Measurements from ENCODE around the gene TMED7.

Gene TMED7

DNA sequence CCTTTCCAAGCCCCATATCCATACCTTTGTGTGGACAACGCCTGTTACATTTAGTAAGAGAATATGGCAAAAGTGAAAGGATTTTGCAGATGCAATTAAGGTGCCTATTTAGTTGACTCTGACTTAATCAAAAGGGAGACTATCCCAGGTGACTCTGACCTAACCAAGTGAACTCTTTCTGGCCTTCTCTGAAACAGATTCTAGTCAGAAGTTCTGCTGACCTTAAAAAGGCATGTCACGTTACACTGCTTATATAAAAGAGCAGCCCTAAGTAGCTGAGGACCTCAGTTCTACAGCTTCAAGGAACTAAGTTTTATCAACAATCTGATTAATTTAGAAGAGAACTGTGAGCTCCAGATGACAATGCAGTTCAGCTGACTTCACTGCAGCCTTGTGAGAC lies 17.9 kb downstream of the TMED7 start:
- H3K27me3 ChIP-seq (ENCODE audit: insufficient read depth, poor library complexity, severe bottlenecking): no peaks in the 10 kb centered on the region
- TF ChIP-seq, protein P1, sequence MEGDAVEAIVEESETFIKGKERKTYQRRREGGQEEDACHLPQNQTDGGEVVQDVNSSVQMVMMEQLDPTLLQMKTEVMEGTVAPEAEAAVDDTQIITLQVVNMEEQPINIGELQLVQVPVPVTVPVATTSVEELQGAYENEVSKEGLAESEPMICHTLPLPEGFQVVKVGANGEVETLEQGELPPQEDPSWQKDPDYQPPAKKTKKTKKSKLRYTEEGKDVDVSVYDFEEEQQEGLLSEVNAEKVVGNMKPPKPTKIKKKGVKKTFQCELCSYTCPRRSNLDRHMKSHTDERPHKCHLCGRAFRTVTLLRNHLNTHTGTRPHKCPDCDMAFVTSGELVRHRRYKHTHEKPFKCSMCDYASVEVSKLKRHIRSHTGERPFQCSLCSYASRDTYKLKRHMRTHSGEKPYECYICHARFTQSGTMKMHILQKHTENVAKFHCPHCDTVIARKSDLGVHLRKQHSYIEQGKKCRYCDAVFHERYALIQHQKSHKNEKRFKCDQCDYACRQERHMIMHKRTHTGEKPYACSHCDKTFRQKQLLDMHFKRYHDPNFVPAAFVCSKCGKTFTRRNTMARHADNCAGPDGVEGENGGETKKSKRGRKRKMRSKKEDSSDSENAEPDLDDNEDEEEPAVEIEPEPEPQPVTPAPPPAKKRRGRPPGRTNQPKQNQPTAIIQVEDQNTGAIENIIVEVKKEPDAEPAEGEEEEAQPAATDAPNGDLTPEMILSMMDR (IDR thresholded peaks at IDR 0.05; ENCODE audit: insufficient read depth, low read length): no peak
- H3K4me3 ChIP-seq (replicated peaks; ENCODE audit: insufficient read depth, low read length): no peak overlapping the region
- no peak for DNase-seq (ENCODE audit: low read depth in 1 of 2, low spot score in 1 of 2)
- H3K27ac ChIP-seq (replicated peaks): no peak overlapping the region

DNA sequence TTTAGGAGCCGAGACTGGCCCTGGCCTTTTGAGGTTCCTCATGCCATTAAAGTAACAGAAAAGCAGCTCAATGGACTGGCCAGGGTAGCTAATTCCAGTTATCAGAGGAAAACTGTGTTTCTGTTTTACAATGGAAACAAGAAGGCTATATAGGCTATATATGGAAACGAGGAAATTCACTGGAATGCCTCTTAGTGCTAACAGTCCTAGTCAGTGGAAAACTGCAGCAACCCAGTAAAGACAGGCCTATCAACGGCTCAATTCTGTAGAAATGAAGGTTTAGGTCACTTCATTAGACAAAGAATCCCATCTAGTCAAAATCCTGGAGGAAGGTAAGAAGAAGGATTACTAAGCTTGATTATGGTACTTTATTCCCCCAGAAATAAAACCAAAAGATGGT lies 20.4 kb downstream of the TMED7 start:
- Histone ChIP-seq H3K27me3 (ENCODE audit: insufficient read depth, poor library complexity, severe bottlenecking) (no peaks in the 10 kb centered on the region), H3K4me3 (replicated peaks; ENCODE audit: insufficient read depth, low read length) (no peak overlapping the region), H3K27ac (replicated peaks) (no peak overlapping the region)
- no peak for DNase-seq (ENCODE audit: low read depth in 1 of 2, low spot score in 1 of 2)
- TF ChIP-seq GABPA (IDR thresholded peaks at IDR 0.05; ENCODE audit: low read depth) (no peak), POLR2AphosphoS5 (IDR thresholded peaks at IDR 0.05; ENCODE audit: low read depth) (no peak), SPI1 (IDR thresholded peaks at IDR 0.05; ENCODE audit: borderline replicate concordance, low read depth) (no peak)
- TF ChIP-seq, protein P1 (IDR thresholded peaks at IDR 0.05; ENCODE audit: insufficient read depth, low read length): no peak
- TF ChIP-seq, protein P2, sequence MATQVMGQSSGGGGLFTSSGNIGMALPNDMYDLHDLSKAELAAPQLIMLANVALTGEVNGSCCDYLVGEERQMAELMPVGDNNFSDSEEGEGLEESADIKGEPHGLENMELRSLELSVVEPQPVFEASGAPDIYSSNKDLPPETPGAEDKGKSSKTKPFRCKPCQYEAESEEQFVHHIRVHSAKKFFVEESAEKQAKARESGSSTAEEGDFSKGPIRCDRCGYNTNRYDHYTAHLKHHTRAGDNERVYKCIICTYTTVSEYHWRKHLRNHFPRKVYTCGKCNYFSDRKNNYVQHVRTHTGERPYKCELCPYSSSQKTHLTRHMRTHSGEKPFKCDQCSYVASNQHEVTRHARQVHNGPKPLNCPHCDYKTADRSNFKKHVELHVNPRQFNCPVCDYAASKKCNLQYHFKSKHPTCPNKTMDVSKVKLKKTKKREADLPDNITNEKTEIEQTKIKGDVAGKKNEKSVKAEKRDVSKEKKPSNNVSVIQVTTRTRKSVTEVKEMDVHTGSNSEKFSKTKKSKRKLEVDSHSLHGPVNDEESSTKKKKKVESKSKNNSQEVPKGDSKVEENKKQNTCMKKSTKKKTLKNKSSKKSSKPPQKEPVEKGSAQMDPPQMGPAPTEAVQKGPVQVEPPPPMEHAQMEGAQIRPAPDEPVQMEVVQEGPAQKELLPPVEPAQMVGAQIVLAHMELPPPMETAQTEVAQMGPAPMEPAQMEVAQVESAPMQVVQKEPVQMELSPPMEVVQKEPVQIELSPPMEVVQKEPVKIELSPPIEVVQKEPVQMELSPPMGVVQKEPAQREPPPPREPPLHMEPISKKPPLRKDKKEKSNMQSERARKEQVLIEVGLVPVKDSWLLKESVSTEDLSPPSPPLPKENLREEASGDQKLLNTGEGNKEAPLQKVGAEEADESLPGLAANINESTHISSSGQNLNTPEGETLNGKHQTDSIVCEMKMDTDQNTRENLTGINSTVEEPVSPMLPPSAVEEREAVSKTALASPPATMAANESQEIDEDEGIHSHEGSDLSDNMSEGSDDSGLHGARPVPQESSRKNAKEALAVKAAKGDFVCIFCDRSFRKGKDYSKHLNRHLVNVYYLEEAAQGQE (IDR thresholded peaks at IDR 0.05; ENCODE audit: insufficient replicate concordance, low read depth): no peak

DNA sequence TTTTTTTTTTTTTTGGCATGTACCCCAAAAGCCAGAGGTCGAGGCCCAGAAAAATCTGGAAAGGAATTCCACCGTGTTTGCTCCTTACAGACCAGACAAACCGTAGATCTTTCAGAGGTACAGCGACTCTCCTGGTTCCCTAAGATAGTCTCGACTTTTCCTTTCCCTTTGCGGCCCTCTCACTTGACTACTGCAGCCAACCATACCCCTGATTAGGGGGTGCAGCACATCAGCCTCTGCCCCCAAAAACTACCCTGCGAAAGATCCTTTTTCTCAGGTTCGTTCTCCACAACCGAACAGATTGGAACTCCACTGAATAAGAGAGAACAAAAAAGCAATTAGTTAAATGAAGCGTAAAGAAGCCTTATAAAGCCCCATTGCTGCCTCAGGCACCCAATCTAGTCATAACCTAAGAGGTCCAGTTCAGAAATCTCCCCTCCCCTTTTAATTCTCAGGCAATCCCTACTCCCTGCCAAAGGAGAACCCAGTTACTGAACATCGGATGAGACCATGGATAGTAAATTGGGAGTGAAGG lies 23.2 kb downstream of the TMED7 start:
- DNase-seq (ENCODE audit: low read depth in 1 of 2, low spot score in 1 of 2): no peak
- Histone ChIP-seq H3K27ac (replicated peaks) (no peak overlapping the region), H3K27me3 (ENCODE audit: insufficient read depth, poor library complexity, severe bottlenecking) (no peaks in the 10 kb centered on the region), H3K4me3 (replicated peaks; ENCODE audit: insufficient read depth, low read length) (no peak overlapping the region)
- TF ChIP-seq SPI1 (IDR thresholded peaks at IDR 0.05; ENCODE audit: borderline replicate concordance, low read depth): no peak
- TF ChIP-seq, protein P2 (IDR thresholded peaks at IDR 0.05; ENCODE audit: insufficient replicate concordance, low read depth): no peak
- no peak for TF ChIP-seq POLR2AphosphoS5 (IDR thresholded peaks at IDR 0.05; ENCODE audit: low read depth)
- TF ChIP-seq, protein P1 (IDR thresholded peaks at IDR 0.05; ENCODE audit: insufficient read depth, low read length): no peak
- TF ChIP-seq GABPA (IDR thresholded peaks at IDR 0.05; ENCODE audit: low read depth): no peak

Data from HL-60 (cell line).